ENCODE results near the gene CCDC102A. TPM values are rescaled to one million over a fixed set of nuclear protein-coding genes. Genes with fewer than 3 reads are reported as not detected.

The CCDC102A gene
- total and polyA plus RNA-seq, 2 of the 13 experiments (the other 11 are each of a cell fraction or from before 2014, with no cell fraction given) = 2.1 to 2.8 TPM

DNA sequence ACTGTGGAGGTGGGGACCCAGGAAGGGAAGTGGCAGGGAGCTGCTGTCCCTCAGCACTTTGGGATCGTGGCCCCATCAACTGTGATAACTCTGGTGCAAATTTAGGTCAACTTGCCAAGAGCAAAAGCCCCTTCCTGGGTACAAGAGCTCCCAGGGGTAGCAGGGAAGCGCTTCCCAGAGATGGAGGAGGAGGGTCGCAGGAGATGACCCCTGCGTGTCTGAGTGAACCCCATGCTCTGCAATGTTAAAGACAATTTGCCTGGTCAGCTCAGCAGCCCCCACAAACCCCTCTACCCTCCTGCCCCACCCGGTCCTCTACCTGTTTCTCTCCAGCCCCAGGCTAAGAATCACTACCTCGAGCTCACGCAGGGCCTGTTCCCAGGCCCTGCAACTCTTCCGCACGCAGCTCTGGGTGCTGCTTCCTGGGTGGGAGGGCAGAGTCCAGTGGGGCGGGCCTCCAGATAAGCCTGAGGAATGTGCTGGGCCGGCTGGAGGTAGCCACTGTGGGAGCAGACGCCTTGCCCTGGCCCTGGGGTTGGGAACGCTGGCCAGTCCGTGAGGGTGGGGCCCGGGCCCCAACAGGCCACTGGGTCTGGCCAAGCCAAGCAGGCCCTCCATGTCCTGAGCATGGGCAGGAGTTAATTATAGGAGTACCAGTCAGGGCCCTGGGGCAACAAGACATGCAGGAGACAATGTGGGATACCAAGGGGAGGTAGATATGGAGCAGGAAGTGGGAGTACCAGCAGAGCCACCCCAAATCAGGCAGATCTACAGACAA is 56.2 kb downstream of the CCDC102A start (continued):
- TF ChIP-seq, protein P1, sequence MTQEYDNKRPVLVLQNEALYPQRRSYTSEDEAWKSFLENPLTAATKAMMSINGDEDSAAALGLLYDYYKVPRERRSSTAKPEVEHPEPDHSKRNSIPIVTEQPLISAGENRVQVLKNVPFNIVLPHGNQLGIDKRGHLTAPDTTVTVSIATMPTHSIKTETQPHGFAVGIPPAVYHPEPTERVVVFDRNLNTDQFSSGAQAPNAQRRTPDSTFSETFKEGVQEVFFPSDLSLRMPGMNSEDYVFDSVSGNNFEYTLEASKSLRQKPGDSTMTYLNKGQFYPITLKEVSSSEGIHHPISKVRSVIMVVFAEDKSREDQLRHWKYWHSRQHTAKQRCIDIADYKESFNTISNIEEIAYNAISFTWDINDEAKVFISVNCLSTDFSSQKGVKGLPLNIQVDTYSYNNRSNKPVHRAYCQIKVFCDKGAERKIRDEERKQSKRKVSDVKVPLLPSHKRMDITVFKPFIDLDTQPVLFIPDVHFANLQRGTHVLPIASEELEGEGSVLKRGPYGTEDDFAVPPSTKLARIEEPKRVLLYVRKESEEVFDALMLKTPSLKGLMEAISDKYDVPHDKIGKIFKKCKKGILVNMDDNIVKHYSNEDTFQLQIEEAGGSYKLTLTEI (CRISPR knock-in tag; conservative IDR thresholded peaks at IDR 0.05) = no peak
- TF ChIP-seq, protein P2, sequence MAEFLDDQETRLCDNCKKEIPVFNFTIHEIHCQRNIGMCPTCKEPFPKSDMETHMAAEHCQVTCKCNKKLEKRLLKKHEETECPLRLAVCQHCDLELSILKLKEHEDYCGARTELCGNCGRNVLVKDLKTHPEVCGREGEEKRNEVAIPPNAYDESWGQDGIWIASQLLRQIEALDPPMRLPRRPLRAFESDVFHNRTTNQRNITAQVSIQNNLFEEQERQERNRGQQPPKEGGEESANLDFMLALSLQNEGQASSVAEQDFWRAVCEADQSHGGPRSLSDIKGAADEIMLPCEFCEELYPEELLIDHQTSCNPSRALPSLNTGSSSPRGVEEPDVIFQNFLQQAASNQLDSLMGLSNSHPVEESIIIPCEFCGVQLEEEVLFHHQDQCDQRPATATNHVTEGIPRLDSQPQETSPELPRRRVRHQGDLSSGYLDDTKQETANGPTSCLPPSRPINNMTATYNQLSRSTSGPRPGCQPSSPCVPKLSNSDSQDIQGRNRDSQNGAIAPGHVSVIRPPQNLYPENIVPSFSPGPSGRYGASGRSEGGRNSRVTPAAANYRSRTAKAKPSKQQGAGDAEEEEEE (CRISPR knock-in tag; IDR thresholded peaks at IDR 0.05; ENCODE audit: borderline replicate concordance) = no peak
- TF ChIP-seq SAFB2 (CRISPR knock-in tag; IDR thresholded peaks at IDR 0.05; ENCODE audit: borderline replicate concordance, low read depth) = peak; percentile 29; the same call in 1 of the 2 replicates
- TF ChIP-seq HMG20B (CRISPR knock-in tag; conservative IDR thresholded peaks at IDR 0.05) = no peak
- peak; percentile 68; the same call in 1 of the 2 replicates for TF ChIP-seq GATA4 (IDR thresholded peaks at IDR 0.05; ENCODE audit: borderline replicate concordance, low read depth)
- 0 out of 2 replicates have a peak, but pooled peaks have one; percentile 57 for TF ChIP-seq NFKBIZ (CRISPR knock-in tag; IDR thresholded peaks at IDR 0.05)
- peak; percentile 94; the same call in 1 of the 2 replicates for TF ChIP-seq SNAI1 (CRISPR knock-in tag; IDR thresholded peaks at IDR 0.05; ENCODE audit: borderline replicate concordance)
- peak; percentile 26; the same call in 1 of the 2 replicates for TF ChIP-seq TGIF2 (CRISPR knock-in tag; IDR thresholded peaks at IDR 0.05)
- TF ChIP-seq POLR2G (IDR thresholded peaks at IDR 0.05; ENCODE audit: low read depth, low read length) = peak; percentile 86
- peak; percentile 75 for TF ChIP-seq ESRRA (CRISPR knock-in tag; IDR thresholded peaks at IDR 0.05; ENCODE audit: low read depth)
- peak; percentile 77; the same call in 1 of the 2 replicates for TF ChIP-seq HIVEP1 (CRISPR knock-in tag; IDR thresholded peaks at IDR 0.05)
- 0 out of 2 replicates have a peak, but pooled peaks have one; percentile 12 for TF ChIP-seq ZNF891 (CRISPR knock-in tag; IDR thresholded peaks at IDR 0.05)
- peak; percentile 87; the same call in 1 of the 2 replicates for TF ChIP-seq KLF13 (CRISPR knock-in tag; IDR thresholded peaks at IDR 0.05)
- TF ChIP-seq, protein P3, sequence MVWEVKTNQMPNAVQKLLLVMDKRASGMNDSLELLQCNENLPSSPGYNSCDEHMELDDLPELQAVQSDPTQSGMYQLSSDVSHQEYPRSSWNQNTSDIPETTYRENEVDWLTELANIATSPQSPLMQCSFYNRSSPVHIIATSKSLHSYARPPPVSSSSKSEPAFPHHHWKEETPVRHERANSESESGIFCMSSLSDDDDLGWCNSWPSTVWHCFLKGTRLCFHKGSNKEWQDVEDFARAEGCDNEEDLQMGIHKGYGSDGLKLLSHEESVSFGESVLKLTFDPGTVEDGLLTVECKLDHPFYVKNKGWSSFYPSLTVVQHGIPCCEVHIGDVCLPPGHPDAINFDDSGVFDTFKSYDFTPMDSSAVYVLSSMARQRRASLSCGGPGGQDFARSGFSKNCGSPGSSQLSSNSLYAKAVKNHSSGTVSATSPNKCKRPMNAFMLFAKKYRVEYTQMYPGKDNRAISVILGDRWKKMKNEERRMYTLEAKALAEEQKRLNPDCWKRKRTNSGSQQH (CRISPR knock-in tag; IDR thresholded peaks at IDR 0.05; ENCODE audit: low read depth) = 0 out of 2 replicates have a peak, but pooled peaks have one; percentile 12
- peak; percentile 37 for TF ChIP-seq ZNF619 (CRISPR knock-in tag; IDR thresholded peaks at IDR 0.05)
- TF ChIP-seq ZNF501 (CRISPR knock-in tag; IDR thresholded peaks at IDR 0.05) = peak; percentile 94
- TF ChIP-seq, protein P4, sequence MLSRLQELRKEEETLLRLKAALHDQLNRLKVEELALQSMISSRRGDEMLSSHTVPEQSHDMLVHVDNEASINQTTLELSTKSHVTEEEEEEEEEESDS (CRISPR knock-in tag; IDR thresholded peaks at IDR 0.05; ENCODE audit: borderline replicate concordance) = 0 out of 2 replicates have a peak, but pooled peaks have one; percentile 66
- TF ChIP-seq ZNF350 (CRISPR knock-in tag; IDR thresholded peaks at IDR 0.05; ENCODE audit: borderline replicate concordance, low read depth) = peak; percentile 65; the same call in 1 of the 2 replicates
- TF ChIP-seq ARNT2 (CRISPR knock-in tag; IDR thresholded peaks at IDR 0.05; ENCODE audit: low read depth) = peak; percentile 53; the same call in 1 of the 2 replicates
- 0 out of 2 replicates have a peak, but pooled peaks have one; percentile 22 for TF ChIP-seq RELA (CRISPR knock-in tag; IDR thresholded peaks at IDR 0.05)
- peak; percentile 14 for TF ChIP-seq ZNF781 (CRISPR knock-in tag; IDR thresholded peaks at IDR 0.05; ENCODE audit: borderline replicate concordance, not compliant biosample characterization)
- TF ChIP-seq SKI (IDR thresholded peaks at IDR 0.05; ENCODE audit: partially characterized antibody) = peak; percentile 43

Data from HepG2 (cell line).